ENCODE measurements around the gene PAF1. TPM values are rescaled to one million over a fixed set of nuclear protein-coding genes. Genes with fewer than 3 reads are reported as not detected.

PAF1 gene
- total RNA-seq, 1 experiment from 2014 or later: 53.5 TPM

GRCh38 chr19:39356073-39356472 lies 34.8 kb downstream of the PAF1 start:
- ATAC-seq: no peak
- DNase-seq (ENCODE audit: low read depth, low spot score): no peak
- Histone ChIP-seq H3K79me2 (ENCODE audit: insufficient read depth, low read length) (peaks cover 26% of the 10 kb centered on the region), H4K20me1 (ENCODE audit: insufficient read depth) (no peaks in the 10 kb centered on the region), H3K9ac (ENCODE audit: low read length) (no peak overlapping the region), H3K9me3 (ENCODE audit: control insufficient read depth in 1 of 2, insufficient read depth in 1 of 2, low read depth in 1 of 2, low read length in 2 of 2) (no peaks in the 10 kb centered on the region), H3K36me3 (ENCODE audit: control insufficient read depth in 1 of 2, insufficient read depth in 2 of 2, low read length in 2 of 2) (peaks cover 42 to 73% of the 10 kb centered on the region in 2 experiments; a peak in 3 of 4 replicates), H3K27me3 (ENCODE audit: insufficient read depth, low read length) (no peaks in the 10 kb centered on the region), H3K4me3 (replicated peaks in 1 of 2; ENCODE audit: low read depth in 1 of 2, low read length in 2 of 2) (no peak overlapping the region), H2AFZ (ENCODE audit: low read depth, low read length, poor library complexity, severe bottlenecking) (no peak overlapping the region), H3K27ac (ENCODE audit: low read depth, low read length) (no peak overlapping the region), H3K4me1 (ENCODE audit: control insufficient read depth in 1 of 2, insufficient read depth in 2 of 2, low read length in 2 of 2) (no peaks in the 10 kb centered on the region), H3K4me2 (ENCODE audit: low read length) (no peak overlapping the region), H3K9me2 (ENCODE audit: insufficient read depth) (no peaks in the 10 kb centered on the region)
- intact Hi-C loops (cut with micrococcal nuclease): no loop called here
- TF ChIP-seq EGR1 (IDR thresholded peaks at IDR 0.05; ENCODE audit: low read depth): no peak
- TF ChIP-seq ZFX (IDR thresholded peaks at IDR 0.05): no peak
- TF ChIP-seq ATF3 (IDR thresholded peaks at IDR 0.05): no peak
- no peak for TF ChIP-seq ELF1 (IDR thresholded peaks at IDR 0.05; ENCODE audit: borderline replicate concordance, low read depth)
- TF ChIP-seq ZBTB33 (IDR thresholded peaks at IDR 0.05; ENCODE audit: extremely low read depth, insufficient replicate concordance, low read length): no peak
- no peak for TF ChIP-seq RAD21 (IDR thresholded peaks at IDR 0.05; ENCODE audit: low read depth)
- no peak for TF ChIP-seq JUND (IDR thresholded peaks at IDR 0.05)
- no peak for TF ChIP-seq TCF7L2 (IDR thresholded peaks at IDR 0.05; ENCODE audit: borderline replicate concordance, extremely low read depth, insufficient read depth, insufficient read length)
- no peak for TF ChIP-seq YY1 (IDR thresholded peaks at IDR 0.05; ENCODE audit: extremely low read depth, insufficient replicate concordance, low read depth, low read length)
- RAD21 ChIA-PET (ENCODE audit: low non-redundant PET in 1 of 2, low total read pairs in 2 of 2, uncharacterized antibody in 2 of 2, unreplicated experiment in 2 of 2): no interaction called here
- CTCF ChIA-PET: interaction anchor here (1.4 kb wide), 1 partner anchor 14 kb away, joined by 4 read pairs; the partner anchor contains the start of gene SAMD4B
- BruUV-seq (replicated peaks): no TSS peak
- POLR2A ChIA-PET: interaction anchor here (0.5 kb wide), 1 partner anchor 53 kb away, joined by 3 read pairs; no protein-coding TSS in a partner anchor
